Caco-2 (cell line): Measurements from ENCODE around the gene ADISSP. TPM values are rescaled to one million over a fixed set of nuclear protein-coding genes. Genes with fewer than 3 reads are reported as not detected.
A peak's percentile ranks its signal among the peaks of the same experiment; 100 is the strongest.

Experiments
- BruUV-seq: library from RNA; stranded (reverse); fragments of 400-500 nt; replicated peaks from 2 replicates; lab custom pipeline; 2021; lab: Mats Ljungman, UMichigan
- CTCF ChIA-PET: fragments of 300-600 bp; sonication (Branson Sonifier 250); formaldehyde crosslinking; loops from one replicate; lab custom pipeline; 2022; ENCODE audit warnings: antibody characterized with exemption; lab: Charles Lee
- POLR2A ChIA-PET: fragments of 300-600 bp; sonication (Branson Sonifier 250); formaldehyde crosslinking; loops from one replicate; lab custom pipeline; 2022; ENCODE audit warnings: antibody characterized with exemption; lab: Charles Lee
- DNase-seq, 2 experiments: peaks; one replicate each; pipeline versions ENCODE4 v3.0.0 to v3.0.0-alpha.2; 2020 to 2022
- H3K27me3 ChIP-seq: replicated peaks from 2 replicates; pipeline ENCODE4 v1.6.0; 2011; ENCODE audit warnings: low read length; ENCODE audit not compliant: control insufficient read depth, insufficient read depth
- H3K36me3 ChIP-seq: 2 replicates; pipeline ENCODE4 v1.5.1; 2011; ENCODE audit warnings: low read length; ENCODE audit not compliant: control insufficient read depth, insufficient read depth
- H3K4me1 ChIP-seq: fragments of 250-450 bp; sonication (Bioruptor Pico); 2 replicates; pipeline ENCODE4 v1.5.1; 2020; ENCODE audit warnings: mild to moderate bottlenecking
- H3K4me3 ChIP-seq: 2 replicates; pipeline ENCODE4 v1.5.1; 2011; ENCODE audit warnings: low read depth, mild to moderate bottlenecking, control low read depth, low read length
- H3K9me3 ChIP-seq: fragments of 250-450 bp; sonication (Bioruptor Pico); 2 replicates; pipeline ENCODE4 v1.5.1; 2020; ENCODE audit warnings: mild to moderate bottlenecking, moderate library complexity
- H3K27ac Mint-ChIP-seq: one replicate; pipeline ENCODE4 v1.8.0; 2022; ENCODE audit warnings: mixed read lengths; ENCODE audit not compliant: unreplicated experiment
- H3K27me3 Mint-ChIP-seq: one replicate; pipeline ENCODE4 v1.8.0; 2022; ENCODE audit warnings: mixed read lengths; ENCODE audit not compliant: insufficient read depth, unreplicated experiment
- H3K36me3 Mint-ChIP-seq: one replicate; pipeline ENCODE4 v1.8.0; 2022; ENCODE audit warnings: mild to moderate bottlenecking, mixed read lengths; ENCODE audit not compliant: insufficient read depth, unreplicated experiment
- H3K4me1 Mint-ChIP-seq: one replicate; pipeline ENCODE4 v1.8.0; 2022; ENCODE audit warnings: low read depth, mixed read lengths; ENCODE audit not compliant: unreplicated experiment
- H3K4me3 Mint-ChIP-seq: one replicate; pipeline ENCODE4 v1.8.0; 2022; ENCODE audit warnings: mild to moderate bottlenecking, moderate library complexity, mixed read lengths; ENCODE audit not compliant: unreplicated experiment
- H3K9me3 Mint-ChIP-seq: one replicate; pipeline ENCODE4 v1.8.0; 2022; ENCODE audit warnings: mixed read lengths; ENCODE audit not compliant: unreplicated experiment
- intact Hi-C: fragments of 100-400 bp; cut with micrococcal nuclease; formaldehyde crosslinking; loops from one replicate; pipeline ENCODE4 v1.10.0; 2022; ENCODE audit not compliant: unreplicated experiment
- total RNA-seq: library from RNA; stranded (reverse); gene quantifications from 2 replicates; pipeline ENCODE4 v1.2.3, GENCODE V29; 2022
- TF ChIP-seq, protein P1 (sequence below), 2 experiments: fragments of 200-600 bp in 1 of 2; IDR thresholded peaks; 1 replicate in 1 of 2; 2 replicates in 1 of 2; pipeline versions ENCODE4 v1.5.1 to v1.8.0; 2011 to 2022; ENCODE audit warnings: antibody characterized with exemption in 1 of 2, control low read depth in 1 of 2, inconsistent platforms in 1 of 2, low read depth in 1 of 2, low read length in 1 of 2, mild to moderate bottlenecking in 1 of 2, moderate library complexity in 1 of 2; ENCODE audit not compliant: insufficient read depth in 1 of 2, severe bottlenecking in 1 of 2, unreplicated experiment in 1 of 2

The ADISSP gene
- total RNA-seq, 1 experiment from 2014 or later, result 56.1 TPM

DNA sequence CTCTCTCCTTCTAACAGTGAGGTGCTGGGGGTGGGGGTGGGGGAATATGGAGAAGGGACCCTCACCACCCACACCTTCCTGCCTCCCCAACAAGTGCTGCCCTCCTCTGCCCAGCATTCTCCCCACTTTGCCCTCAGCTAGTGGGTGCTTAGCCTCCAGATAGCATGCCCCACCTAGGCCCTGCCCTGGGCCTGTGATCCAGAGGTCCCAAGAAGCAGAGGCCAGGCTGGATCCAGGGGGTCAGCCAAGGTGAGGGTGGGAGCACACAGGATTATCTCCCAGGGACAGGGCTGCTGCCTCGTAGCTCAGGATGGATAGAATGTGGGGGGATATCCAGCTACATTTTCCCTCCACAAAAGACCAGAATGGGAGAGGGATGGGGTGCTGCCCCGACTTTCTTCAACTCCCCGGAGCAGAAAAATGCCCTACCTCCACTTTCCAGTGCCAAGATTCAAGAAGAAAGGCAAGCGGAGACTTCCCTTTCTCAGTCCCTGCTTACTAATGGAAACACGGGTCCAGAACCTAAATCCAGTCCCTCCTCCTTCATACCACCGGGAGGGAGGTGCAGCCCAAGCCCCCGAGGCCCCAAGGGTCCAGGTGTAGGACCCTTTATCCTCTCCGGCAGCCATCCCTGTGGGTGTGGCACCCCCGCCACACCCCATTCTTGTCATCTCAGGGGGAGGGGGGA lies 987 bp downstream of the ADISSP start:
- no TSS peak for BruUV-seq
- Histone ChIP-seq H3K4me1 (peaks cover 11% of the 10 kb centered on the region), H3K36me3 (no peaks in the 10 kb centered on the region), H3K4me3 (peak overlapping the region; percentile 91), H3K27me3 (no peaks in the 10 kb centered on the region), H3K9me3 (no peaks in the 10 kb centered on the region)
- peak overlapping the region; percentile 70 for H3K27ac Mint-ChIP-seq
- peak overlapping the region; percentile 90 for H3K4me3 Mint-ChIP-seq
- H3K9me3 Mint-ChIP-seq, result no peaks in the 10 kb centered on the region
- ChIA-PET CTCF (interaction anchor here (0.8 to 3.8 kb wide), 2 partner anchors 15 to 50 kb away, joined by 4 to 38 read pairs; partner anchors contain the start of gene SPEF1), POLR2A (interaction anchor here (1.2 kb wide), 1 partner anchor 52 kb away, joined by 4 read pairs; no protein-coding TSS in a partner anchor)
- intact Hi-C loops, result no loop called here
- DNase-seq, result no peak
- no peaks in the 10 kb centered on the region for H3K27me3 Mint-ChIP-seq
- peaks cover 7% of the 10 kb centered on the region for H3K4me1 Mint-ChIP-seq
- TF ChIP-seq, protein P1, sequence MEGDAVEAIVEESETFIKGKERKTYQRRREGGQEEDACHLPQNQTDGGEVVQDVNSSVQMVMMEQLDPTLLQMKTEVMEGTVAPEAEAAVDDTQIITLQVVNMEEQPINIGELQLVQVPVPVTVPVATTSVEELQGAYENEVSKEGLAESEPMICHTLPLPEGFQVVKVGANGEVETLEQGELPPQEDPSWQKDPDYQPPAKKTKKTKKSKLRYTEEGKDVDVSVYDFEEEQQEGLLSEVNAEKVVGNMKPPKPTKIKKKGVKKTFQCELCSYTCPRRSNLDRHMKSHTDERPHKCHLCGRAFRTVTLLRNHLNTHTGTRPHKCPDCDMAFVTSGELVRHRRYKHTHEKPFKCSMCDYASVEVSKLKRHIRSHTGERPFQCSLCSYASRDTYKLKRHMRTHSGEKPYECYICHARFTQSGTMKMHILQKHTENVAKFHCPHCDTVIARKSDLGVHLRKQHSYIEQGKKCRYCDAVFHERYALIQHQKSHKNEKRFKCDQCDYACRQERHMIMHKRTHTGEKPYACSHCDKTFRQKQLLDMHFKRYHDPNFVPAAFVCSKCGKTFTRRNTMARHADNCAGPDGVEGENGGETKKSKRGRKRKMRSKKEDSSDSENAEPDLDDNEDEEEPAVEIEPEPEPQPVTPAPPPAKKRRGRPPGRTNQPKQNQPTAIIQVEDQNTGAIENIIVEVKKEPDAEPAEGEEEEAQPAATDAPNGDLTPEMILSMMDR (IDR thresholded peaks at IDR 0.05; ENCODE audit: insufficient read depth in 1 of 2, low read depth in 1 of 2, low read length in 1 of 2, severe bottlenecking in 1 of 2, unreplicated experiment in 1 of 2), result no peak
- H3K36me3 Mint-ChIP-seq, result peaks cover 8% of the 10 kb centered on the region

DNA sequence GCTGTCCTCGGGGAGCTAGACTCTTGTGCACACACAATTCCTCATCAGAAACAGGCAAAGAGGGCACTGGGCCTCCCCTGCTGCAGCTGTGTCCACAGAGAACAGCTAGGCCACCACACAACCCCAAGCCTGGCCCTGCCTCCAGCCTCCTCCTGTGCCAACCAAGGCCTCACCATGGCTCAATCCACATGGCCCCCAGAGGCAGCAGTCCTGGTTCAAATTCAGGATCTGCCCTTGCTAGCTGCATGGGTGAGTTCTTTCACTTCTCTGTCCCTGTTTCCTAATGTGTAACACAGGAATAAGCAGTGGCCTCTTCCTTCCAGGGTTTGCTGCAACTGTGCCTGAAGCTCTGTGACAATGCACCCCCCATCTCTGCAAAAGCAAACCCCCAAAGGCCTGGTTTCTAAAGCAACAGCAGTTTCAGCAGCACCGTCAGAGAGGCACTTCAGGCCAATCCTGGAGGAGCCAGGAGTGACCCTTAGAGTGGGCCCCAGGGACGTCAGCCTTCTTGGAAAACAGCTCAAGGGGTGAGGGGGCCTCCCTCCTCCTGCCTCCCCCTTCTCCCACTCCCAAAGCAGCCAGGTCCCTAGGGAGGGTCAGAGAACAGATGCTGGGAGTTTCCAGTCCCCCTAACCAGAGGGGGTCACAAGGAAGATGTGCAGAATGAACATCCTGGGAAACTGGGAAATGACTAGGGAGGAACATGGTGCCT lies 2.2 kb downstream of the ADISSP start:
- no TSS peak for BruUV-seq
- peaks cover 8% of the 10 kb centered on the region for H3K36me3 Mint-ChIP-seq

DNA sequence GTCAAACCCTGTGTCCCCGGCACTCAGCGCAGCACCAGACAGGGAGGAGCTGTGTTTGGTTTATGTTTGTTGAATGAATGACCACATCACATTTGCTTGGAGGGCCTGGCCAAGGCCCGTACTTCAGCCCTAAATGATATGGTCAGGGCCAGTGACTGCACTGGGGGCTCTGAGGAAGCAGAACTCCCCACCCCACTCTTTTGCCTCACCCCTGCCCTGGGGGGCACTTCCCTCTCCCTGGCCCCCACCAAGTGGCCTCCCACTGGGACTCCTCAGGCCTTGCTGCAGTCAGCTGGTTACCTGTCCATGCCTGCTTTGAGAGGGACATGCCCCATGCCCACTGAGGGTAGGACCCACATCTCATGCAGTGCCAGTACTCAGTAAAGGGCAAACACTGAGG lies 2.9 kb downstream of the ADISSP start:
- Mint-ChIP-seq H3K27me3 (no peaks in the 10 kb centered on the region), H3K9me3 (no peaks in the 10 kb centered on the region), H3K4me1 (peaks cover 7% of the 10 kb centered on the region), H3K27ac (no peak overlapping the region), H3K36me3 (peaks cover 12% of the 10 kb centered on the region), H3K4me3 (no peak overlapping the region)
- no peaks in the 10 kb centered on the region for H3K9me3 ChIP-seq
- ChIA-PET POLR2A (no interaction called here), CTCF (interaction anchor here (1.2 kb wide), 1 partner anchor 54 kb away, joined by 6 read pairs; no protein-coding TSS in a partner anchor)
- TF ChIP-seq, protein P1 (IDR thresholded peaks at IDR 0.05; ENCODE audit: insufficient read depth in 1 of 2, low read depth in 1 of 2, low read length in 1 of 2, severe bottlenecking in 1 of 2, unreplicated experiment in 1 of 2), result no peak
- peaks cover 11% of the 10 kb centered on the region for H3K4me1 ChIP-seq
- H3K4me3 ChIP-seq, result no peak overlapping the region
- no peaks in the 10 kb centered on the region for H3K36me3 ChIP-seq
- no peaks in the 10 kb centered on the region for H3K27me3 ChIP-seq
- intact Hi-C loops, result no loop called here
- BruUV-seq, result no TSS peak
- no peak for DNase-seq

More for the DNA sequence above, 2.2 kb downstream of the ADISSP start:
- no peak overlapping the region for H3K27ac Mint-ChIP-seq
- intact Hi-C loops, result no loop called here
- ChIA-PET CTCF (interaction anchor here (3.8 kb wide), 1 partner anchor 16 kb away, joined by 38 read pairs; the partner anchor contains the start of gene SPEF1), POLR2A (no interaction called here)
- H3K9me3 ChIP-seq, result no peaks in the 10 kb centered on the region
- H3K4me1 ChIP-seq, result peaks cover 11% of the 10 kb centered on the region
- no peaks in the 10 kb centered on the region for H3K36me3 ChIP-seq
- H3K4me3 Mint-ChIP-seq, result no peak overlapping the region
- no peaks in the 10 kb centered on the region for H3K9me3 Mint-ChIP-seq
- TF ChIP-seq, protein P1 (IDR thresholded peaks at IDR 0.05; ENCODE audit: insufficient read depth in 1 of 2, low read depth in 1 of 2, low read length in 1 of 2, severe bottlenecking in 1 of 2, unreplicated experiment in 1 of 2), result no peak
- H3K27me3 ChIP-seq, result no peaks in the 10 kb centered on the region
- H3K4me3 ChIP-seq, result no peak overlapping the region
- H3K4me1 Mint-ChIP-seq, result peaks cover 7% of the 10 kb centered on the region
- H3K27me3 Mint-ChIP-seq, result no peaks in the 10 kb centered on the region
- no peak for DNase-seq
